NCI-H2227 (cell line): ENCODE data around the gene ARHGAP12.

ENCODE experiments used
- DNase-seq: peaks from one replicate; lab custom pipeline; 2025; ENCODE audit not compliant: unreplicated experiment; lab: John Stamatoyannopoulos, UW

ARHGAP12 gene

DNA sequence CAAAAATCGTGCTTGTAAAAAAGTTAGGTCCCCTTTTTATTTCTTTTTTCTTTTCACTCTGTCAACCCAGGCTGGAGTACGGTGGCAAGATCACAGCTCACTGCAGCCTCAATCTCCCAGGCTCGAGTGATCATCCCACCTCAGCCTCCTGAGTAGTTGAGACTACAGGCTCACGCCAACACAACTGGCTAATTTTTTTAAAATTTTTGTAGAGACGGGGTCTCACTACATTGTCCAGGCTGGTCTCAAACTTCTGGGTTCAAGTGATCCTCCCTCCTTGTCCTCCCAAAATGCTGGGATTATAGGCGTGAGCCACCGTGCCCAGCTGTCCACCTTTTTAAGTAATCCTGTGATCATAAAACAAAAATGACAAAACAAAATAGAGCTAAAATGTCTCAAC, 19.4 kb upstream of the ARHGAP12 start:
- no peak for DNase-seq

DNA sequence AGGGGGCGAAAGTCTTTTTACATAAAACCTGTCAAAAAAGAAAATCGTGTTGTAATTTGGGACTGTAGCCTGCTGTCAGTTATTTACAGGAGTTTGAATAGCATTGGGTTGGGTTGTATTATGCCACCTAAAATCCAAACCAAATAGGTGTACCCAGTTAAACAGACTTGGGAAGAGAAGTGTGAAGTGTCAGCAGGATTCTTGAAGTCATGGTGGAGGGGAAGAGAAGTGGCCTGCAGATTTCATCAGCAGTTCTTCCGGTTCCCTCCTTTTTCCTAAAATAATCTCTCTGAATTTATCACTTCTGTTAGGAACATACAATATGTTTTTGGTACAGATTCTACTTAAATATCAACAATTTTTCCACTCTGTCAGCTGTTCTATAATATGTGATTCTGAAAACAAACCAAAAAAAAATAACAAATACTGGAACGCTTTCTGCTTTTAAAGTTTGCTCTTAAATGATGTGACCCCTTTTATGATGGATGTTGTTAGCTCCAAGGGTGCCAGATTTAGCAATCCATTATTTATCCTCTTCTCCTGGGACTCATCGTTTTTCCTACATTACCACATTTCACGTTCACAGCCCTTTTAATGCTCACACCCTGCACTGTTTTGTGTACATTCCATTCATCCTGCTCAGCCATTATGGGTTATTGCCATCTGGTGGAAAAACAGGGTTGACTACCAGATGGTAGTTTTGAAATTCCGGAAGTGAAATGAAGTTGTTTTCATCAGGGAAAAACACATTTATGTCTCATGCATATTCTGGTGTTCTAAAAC, 18.7 kb upstream of the ARHGAP12 start:
- DNase-seq, result peak; percentile 23

DNA sequence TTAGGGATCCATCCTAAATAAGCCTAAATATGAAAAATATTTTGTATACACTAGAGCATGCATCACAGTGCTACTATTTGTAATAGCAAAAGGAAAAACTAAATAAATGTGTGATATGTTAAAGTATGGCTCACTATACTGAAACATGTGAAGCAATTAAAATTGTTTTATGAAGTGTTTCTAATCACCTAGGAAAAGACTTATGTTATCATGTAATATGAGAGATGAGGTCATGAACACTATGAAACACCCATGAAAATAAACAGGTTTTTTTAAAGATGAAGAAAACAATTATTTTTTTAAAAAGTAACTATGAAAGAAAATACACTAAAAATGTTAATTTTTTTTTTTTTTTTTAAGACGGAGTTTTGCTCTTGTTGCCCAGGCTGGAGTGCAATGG, 16.8 kb upstream of the ARHGAP12 start:
- DNase-seq, result no peak

DNA sequence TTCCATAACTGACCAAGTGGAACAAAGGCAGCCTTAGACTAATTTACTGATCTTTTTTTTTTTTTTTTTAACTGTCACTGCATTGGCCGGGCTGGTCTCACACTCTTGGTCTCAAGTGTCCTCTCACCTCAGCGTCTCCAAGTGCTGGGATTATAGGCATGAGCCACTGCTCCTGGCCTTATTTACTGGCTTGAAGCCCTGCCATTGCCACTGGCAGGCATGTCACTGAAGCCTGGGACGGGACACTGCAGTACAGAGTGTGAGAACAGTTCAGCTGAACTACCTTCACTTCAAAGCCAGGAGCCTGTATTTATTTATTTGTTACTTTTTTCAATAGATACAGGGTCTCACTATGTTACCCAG, 15.4 kb upstream of the ARHGAP12 start:
- DNase-seq, result no peak

DNA sequence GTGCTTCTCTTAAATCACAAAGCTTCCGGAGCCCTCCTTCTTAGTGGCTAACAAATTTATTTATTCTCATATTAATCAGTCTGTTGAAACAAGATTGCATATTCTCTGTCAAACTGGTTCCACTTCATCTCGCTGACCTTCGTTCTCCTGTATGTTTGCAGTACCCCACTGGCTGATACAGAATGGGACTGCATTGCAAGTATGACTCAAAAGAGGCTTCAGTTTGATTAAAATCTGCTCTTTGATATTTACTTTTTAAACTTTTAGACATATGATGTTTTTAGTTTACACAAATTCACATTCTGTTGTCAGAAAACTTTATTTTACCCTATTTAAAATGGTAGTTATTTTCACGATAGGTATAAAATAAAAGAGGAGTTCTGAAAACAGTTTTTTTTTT, 14.3 kb upstream of the ARHGAP12 start:
- no peak for DNase-seq

DNA sequence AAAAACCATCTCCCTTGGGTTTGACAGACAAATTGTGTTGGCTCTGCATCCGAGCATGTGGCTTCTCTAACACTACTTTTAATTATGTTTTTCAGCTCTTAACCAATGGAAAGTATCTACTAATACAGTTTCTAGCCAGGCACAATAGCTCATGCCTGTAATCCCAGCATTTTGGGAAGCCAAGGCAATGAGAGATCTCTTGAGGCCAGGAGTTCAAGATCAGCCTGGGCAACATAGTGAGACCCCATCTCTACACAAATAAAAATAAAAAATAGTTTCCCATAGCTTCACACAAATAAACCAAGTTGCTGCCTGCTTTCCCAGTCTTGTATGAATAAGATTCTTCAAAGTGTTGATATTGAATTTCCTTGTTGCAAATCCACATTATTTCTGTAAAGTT, 13.8 kb upstream of the ARHGAP12 start:
- no peak for DNase-seq

DNA sequence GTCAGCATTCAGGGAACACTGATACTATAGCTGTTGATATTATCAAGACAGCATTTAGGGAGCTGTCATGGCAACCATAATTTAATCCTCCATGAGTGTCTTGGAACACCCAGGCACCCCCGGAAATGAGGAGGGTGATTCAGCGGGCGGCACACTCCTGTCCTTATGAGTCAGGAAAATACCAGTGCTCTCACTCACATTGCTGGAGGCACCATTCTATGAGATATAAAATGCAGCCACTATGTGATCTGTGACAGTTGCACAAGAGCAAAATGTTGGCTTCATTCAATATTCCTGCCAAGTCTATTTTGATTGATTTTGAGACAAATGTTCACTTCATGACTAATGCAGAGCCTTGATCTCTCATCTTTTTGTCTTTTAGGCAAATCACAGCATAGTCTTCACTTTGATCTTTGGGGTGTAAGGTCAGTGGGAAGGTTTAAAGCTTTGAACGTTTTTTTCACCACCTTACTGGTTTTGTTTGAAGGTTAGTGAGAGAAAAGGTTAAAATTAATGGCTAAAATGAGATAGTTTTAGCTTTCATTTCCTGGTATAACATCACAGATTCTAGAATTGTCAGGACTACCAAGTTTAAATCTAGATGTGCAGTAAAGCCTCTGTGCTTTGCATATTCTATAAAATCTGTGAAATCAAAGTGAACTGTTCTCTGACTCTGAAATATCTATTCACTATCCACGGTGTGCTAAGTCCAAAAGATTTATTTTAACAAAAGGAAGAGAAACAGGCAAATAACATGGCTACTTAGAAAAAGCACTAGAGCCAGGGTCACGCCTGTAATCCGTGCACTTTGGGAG, 12.4 kb upstream of the ARHGAP12 start:
- no peak for DNase-seq

DNA sequence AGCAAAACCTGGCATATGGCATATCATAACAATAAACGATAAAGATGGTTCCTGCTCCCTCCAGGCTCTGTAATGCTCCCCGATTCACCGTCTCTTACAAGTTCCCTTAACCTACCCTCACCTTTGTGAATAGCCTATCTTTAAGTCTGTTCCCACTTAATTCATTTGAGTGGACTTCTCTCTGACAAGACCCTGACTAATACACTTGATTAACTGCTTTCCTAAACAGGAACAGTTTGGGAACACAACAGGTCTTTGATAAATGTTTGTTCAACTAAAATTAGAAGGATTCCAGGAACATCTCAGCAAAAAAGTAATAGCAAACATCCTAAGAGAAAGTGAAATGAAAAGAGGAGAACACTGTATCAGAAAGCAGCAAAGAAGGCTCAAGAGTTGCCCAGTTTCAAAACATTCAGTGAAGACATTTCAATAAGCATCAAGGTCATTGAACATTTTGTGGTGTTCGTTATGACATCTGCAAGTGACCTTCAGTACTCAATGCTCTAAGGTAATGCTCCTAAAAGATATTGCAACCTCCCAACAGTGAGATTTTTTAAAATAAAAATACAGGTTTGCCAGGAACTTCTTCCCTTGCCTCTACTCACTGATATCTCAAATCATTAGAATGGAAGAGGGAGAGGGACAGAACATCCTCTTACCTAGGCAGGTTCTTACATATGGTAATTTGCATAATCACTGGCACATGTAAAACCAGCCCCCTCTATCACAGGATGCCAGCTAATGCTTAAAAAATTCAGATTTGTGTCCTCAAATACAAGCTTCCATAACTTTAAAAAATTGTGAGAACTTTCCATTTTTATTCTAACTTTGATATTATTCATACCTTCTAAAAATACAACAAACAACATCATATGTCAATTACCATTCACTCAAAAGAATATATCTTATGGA, 11.4 kb upstream of the ARHGAP12 start:
- DNase-seq, result no peak

DNA sequence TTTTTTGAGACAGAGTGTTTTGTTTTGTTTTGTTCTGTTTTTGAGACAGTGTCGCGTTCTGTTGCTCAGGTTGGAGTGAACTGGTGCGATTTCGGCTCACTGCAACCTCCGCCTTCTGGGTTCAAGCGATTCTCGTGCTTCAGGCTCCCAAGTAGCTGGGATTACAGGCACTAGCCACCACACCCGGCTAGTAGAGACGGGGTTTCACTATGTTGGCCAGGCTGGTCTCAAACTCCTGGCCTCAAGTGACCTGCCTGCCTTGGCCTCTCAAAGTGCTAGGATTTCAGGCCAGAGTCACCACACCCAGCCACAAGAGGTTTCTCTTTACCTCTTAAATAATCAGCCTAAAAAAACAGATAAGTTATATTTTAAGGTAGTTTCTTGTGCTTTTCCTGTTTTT, 8.7 kb upstream of the ARHGAP12 start:
- no peak for DNase-seq

DNA sequence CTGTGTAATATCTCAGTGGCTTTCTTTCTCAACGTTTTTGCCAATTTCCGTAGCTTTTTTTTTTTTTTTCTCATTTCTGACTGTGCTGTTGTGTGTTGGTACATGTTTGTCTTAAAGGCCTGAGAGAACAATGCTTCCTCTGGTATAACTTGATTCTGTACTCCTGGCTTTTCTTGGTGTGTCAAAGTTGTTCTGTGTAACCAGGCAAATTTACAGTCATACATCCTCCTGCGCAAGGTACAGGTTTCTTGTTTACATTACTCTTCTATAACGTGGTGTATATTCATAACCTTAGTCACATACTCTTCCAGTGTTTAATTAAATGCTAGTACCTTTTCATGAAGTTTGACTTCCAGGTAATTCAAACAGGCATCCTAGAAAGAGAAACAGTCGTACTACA, 8.3 kb upstream of the ARHGAP12 start:
- no peak for DNase-seq

DNA sequence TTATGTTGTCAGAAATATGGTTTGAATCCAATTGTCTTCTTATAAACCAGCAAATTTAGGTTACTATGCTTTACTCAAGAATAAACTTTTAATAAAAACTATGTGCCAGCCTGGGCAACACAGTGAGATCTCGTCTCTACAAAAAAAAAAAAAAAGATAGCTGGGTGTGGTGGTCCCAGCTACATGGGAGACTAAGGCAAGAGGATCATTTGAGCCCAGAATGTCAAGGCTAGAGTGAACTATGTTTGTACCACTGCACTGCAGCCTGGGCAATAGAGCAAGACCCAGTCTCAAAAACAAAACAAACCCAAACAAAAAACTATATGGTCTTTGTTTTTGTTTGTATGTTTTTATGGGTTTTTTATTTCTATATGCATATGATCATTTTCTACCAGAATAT, 7.5 kb upstream of the ARHGAP12 start:
- DNase-seq, result no peak

DNA sequence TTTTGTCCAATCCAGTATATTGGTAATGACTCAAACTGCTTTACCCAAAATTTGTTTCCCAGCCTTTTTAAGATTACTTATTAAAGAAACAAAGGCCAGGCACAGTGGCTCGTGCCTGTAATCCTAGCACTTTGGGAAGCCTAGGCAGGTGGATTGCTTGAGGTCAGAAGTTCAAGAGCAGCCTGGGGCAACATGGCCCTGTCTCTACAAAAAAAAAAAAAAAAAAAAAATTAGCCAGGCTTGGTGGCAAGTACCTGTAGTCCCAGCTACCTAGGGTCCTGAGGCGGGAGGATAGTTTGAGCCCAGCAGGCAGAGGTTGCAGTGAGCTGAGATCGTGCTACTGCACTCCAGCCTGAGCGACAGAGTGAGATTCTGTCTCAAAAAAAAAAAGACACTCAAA, 7.0 kb upstream of the ARHGAP12 start:
- DNase-seq, result no peak

DNA sequence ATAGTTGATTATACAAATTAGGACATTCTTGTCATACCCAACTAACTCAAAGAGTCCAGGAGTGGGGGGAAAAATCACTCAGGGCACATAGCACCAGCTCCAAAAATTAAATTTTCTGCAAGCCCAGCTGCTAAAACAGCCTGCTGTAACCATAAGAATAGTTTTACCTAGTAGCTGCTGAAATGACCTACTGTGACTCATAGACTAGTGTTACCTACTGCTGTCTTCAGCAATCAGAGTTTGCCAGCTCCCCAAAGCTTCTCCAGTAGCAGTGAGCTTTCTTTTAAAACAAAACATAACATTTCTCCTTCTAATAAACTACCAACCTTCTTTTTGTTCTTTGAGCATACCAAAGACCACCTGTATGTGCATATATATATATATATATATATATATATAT, 4.2 kb upstream of the ARHGAP12 start:
- DNase-seq, result no peak

DNA sequence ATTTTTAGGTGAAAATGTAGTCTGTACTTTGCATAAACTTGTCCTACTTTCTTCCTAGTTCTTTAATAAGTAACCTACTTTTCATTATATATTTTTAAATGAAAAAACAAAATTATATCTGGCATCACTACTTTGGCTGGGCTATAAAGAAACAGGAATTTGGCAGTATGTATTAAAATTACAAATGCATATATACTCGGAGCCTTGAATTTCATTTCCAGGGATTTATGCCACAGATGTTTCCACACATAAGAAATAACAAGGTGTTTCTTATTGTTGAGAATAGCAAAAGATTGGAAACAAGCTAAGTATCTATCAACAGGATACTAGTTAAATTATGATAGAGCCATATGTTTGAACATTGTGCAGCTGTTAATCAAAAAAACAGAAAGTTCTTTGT, 2.2 kb upstream of the ARHGAP12 start:
- DNase-seq, result no peak

DNA sequence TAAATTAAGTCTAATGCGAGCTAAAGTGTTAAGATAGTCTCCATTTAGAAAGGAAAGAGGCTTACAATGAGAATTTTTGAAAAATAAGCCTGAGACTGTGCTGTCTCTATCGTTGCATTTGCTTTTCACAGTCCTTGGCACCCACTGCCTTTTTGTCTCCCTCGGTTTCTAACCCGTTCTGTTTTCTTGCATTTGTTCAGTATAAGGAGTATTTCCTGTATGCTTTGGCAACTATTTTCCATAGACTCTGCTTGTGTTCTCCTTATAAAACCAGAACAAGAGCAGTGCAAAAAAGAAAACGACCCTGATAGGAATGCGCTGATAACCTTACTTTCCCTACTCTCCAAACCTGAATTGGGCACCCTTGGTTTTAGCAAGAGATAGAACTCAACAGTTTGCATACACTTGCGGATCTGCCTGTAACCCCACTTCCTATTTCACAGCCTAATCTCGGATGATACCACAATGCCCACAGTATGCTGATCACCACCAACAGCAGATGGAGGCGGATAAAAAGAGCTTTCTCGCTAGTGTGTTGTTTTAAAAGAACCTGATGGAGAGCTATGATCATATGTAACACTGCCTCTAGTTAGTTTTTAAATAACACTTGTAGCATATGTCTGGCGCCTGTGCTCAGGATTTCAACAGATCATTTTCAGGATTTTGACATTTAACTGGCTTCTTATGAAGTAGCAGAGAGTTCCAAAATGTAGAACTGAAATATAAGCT, 1.6 kb upstream of the ARHGAP12 start:
- no peak for DNase-seq

DNA sequence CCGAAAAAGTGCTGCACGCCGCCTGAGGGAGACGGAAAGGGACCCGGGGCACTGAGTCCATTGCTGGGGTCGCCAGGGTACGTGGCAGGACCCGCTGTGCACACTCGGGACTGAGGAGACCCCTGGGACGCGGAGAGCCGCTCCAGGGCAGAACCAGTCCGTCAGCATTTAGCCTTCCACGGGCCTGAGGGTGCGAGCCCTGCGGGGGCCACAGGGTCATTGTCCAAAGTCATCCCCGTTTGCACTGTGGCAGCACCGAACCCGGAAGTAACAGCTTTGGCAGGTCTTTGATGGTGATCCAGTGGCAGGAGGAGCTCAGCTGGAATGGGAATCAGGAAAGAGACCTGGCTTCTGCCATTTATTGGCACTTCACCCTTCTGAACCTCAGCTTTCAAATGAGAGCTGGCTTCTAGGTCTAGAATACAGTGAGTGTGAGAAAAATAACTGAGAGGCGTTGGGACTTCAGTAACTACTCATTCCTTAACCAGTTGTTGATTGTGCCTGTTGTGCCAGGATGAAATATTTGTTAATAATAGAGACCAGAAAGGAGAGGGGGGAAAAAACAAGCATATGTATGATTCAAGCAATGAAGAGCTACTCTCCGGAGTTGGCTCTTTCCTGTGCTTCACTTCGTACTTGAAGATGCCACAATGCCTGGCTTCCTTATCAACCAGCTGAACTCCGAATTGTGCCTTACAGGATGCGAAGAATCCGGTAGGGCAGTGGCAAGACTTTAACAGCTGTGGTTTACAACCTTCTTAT, 811 bp upstream of the ARHGAP12 start:
- peak; percentile 6 for DNase-seq

DNA sequence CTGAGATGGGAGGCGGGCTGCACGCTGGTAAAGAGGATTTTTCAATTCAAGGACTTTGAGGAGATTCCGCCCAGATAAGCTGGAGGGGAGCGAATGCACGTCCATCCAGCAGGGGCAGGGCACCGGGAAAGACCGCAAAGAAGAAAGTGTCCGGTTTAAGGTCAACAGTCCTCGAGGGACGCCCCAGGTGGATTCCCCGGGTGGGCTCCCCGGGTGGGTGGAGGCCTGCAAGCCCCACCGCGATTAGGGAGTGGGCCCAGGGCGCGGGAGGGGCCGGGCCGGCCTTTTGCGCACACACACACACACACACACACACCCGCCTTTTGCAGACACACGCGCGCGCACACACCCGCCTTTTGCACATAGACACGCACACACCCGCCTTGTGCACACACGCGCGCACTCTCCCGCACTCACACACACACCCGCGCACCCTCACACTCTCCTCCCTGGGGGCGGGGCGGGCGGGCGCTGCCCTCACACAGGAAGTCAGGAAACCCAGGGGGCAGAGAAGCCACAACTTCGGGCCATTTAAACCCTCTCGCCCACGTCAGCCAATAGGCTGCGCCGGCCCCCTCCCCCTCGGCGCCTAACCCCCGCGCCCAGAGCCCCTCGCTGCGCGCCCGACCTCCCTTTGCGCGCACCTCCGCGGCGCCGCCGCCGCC, 615 bp downstream of the ARHGAP12 start:
- peak; percentile 74 for DNase-seq

DNA sequence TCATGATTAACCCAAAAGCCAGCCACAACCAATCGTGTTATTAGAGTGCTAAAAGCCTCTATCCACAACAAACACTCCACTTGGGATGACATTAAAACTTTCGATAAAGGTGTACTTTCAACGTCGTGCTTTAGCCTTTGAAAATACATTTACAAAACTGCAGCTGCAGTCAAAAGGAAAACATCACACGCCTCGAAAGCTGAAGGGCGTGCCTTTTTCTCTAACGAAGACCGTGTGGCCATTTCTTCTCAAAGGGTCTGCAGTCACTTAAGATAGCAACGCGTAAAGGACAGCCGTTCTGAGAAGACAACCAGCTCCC, 1.1 kb downstream of the ARHGAP12 start:
- DNase-seq, result peak; percentile 41

DNA sequence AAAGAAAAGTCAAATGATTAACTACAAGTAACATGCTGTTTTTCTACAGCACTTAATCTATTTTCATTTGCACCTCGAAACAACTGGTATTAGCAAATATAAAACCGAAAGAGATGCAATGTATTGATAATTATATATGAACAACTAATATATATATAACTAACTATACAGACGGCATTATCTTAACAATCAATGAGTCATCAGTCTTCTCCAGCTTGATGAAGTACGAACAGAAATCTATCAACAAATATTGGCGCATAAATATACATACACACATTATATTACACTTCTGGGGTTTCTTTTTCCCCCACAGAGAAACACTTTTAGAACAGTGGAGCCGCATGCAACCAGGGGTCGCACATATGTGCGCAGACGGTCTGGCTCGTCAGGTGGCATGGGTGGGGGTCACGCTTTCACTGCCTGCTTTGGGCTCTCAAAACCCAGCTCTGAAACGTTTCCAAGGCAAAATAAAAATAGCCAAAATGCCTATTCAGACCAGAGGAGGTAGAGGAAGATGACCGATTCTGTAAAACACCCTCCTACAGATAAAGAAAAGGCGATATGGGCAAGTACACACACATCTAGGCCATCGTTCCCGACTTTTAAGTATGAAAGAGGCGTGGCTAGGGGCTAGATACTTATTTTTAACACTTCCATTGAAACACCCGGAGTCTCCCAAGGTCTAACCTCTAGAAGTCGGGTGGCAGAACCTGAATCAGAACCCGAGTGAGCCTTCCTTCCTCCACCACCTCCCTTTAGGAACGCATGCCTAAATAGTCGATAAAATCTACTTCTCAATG, 1.7 kb downstream of the ARHGAP12 start:
- no peak for DNase-seq
